GM12891 (cell line): ENCODE data around the gene AMN1.

Experiments
- POLR2A ChIP-seq: IDR thresholded peaks from 2 replicates; pipeline ENCODE4 v1.6.1; 2011; ENCODE audit warnings: low read depth, low read length, control low read depth
- POLR2AphosphoS5 ChIP-seq: IDR thresholded peaks from 2 replicates; pipeline ENCODE4 v1.6.1; 2011; ENCODE audit warnings: low read depth, low read length, control low read depth
- SPI1 ChIP-seq: IDR thresholded peaks from 2 replicates; pipeline ENCODE4 v1.6.1; 2011; ENCODE audit warnings: low read depth, low read length, control low read depth
- TAF1 ChIP-seq: IDR thresholded peaks from 2 replicates; pipeline ENCODE4 v1.6.1; 2011; ENCODE audit warnings: low read depth, low read length, control low read depth

DNA sequence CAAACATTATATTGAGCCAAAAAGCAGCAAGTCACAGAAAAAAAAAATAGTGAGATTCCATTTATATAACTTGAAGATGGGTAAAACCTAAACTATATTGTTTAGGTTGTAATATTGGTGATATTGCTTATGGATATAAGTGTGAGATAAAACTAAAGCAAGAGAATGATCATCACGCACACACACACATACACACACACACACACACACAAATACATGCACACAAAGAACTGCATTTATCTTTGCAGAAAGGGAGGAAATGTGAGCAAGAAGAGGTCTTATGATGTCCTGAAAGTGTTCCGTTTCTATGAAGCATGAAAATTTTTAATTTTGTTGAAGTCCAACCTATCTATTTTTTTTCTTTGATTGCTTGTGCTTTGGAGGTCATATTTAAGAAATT, 16.4 kb upstream of the AMN1 start:
- TF ChIP-seq POLR2A (no peak), POLR2AphosphoS5 (no peak), SPI1 (no peak), TAF1 (no peak)
